GM23248 (cell line): ENCODE results near the gene SHROOM4.

Source experiments
- EZH2 ChIP-seq: fragments of 200-600 bp; sonication (generic); IDR thresholded peaks from 2 replicates; pipeline ENCODE4 v1.6.1; 2018; ENCODE audit warnings: antibody characterized with exemption, mild to moderate bottlenecking; ENCODE audit not compliant: insufficient read depth, poor library complexity, severe bottlenecking
- EZH2phosphoT487 ChIP-seq: fragments of 200-600 bp; sonication (generic); IDR thresholded peaks from 2 replicates; pipeline ENCODE4 v1.6.1; 2018; ENCODE audit warnings: antibody characterized with exemption, moderate library complexity, mild to moderate bottlenecking, low read depth; ENCODE audit not compliant: insufficient read depth

GRCh38 chrX:50756276-50756675, 57.7 kb downstream of the SHROOM4 start:
- TF ChIP-seq EZH2phosphoT487 (no peak), EZH2 (no peak)
